Subcutaneous abdominal adipose tissue (tissue), 5 donors: ENCODE results near the gene AAK1.
A peak's percentile ranks its signal among the peaks of the same experiment; 100 is the strongest.

Experiments
- H3K27ac ChIP-seq: one replicate; pipeline ENCODE4 v1.7.0; 2013; ENCODE audit warnings: low read depth, mild to moderate bottlenecking, inconsistent platforms, low read length, moderate library complexity
- H3K27me3 ChIP-seq, 5 donors: one replicate each; pipeline ENCODE4 v1.7.0; 2013; ENCODE audit warnings: low read length in 5 of 5, inconsistent platforms in 1 of 5; ENCODE audit not compliant: control insufficient read depth in 5 of 5, insufficient read depth in 4 of 5
- H3K36me3 ChIP-seq, 5 donors: one replicate each; pipeline ENCODE4 v1.7.0; 2013; ENCODE audit warnings: low read length in 5 of 5; ENCODE audit not compliant: control insufficient read depth in 5 of 5, insufficient read depth in 5 of 5
- H3K4me1 ChIP-seq, 5 donors: one replicate each; pipeline ENCODE4 v1.7.0; 2013; ENCODE audit warnings: low read length in 5 of 5, mild to moderate bottlenecking in 3 of 5, moderate library complexity in 1 of 5; ENCODE audit not compliant: control insufficient read depth in 5 of 5, insufficient read depth in 5 of 5
- H3K4me3 ChIP-seq, 5 donors: one replicate each; pipeline ENCODE4 v1.7.0; 2013; ENCODE audit warnings: low read length in 5 of 5, low read depth in 1 of 5
- H3K9ac ChIP-seq, 5 donors: one replicate each; pipeline ENCODE4 v1.7.0; 2013; ENCODE audit warnings: low read length in 5 of 5, mild to moderate bottlenecking in 4 of 5, moderate library complexity in 3 of 5
- H3K9me3 ChIP-seq, 5 donors: one replicate each; pipeline ENCODE4 v1.7.0; 2013; ENCODE audit warnings: low read length in 5 of 5; ENCODE audit not compliant: control insufficient read depth in 5 of 5
- donor health status: healthy.
- donor health status: healthy.
- donor health status: healthy.
- donor health status: healthy.
- donor health status: healthy.

Gene AAK1

DNA sequence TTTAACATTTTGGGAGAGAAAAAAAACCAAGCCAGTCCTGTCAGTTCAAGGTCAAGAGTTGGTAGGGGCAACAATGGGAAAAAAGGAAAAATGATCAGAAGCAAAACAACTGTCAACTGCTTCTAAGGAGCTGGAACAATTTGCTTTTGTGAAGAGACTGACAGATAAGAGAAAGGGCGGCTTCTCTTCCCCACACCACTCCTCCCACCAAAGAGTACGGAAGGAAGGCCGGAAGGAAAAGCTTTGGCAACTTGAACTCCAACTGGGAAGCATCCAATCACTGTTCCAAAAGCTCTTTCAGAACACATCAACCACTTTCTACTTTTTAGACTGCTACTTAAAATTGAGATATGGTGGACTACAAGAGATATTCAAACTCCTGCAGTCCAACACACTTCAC is 148.5 kb downstream of the AAK1 start:
- Histone ChIP-seq H3K9ac (no peak overlapping the region), H3K4me3 (no peak overlapping the region), H3K4me1 (peaks cover 0 to 31% (median 17%) of the 10 kb centered on the region in 5 donors), H3K27ac (peak overlapping the region; percentile 37), H3K9me3 (no peaks in the 10 kb centered on the region), H3K27me3 (no peaks in the 10 kb centered on the region), H3K36me3 (peaks cover 0 to 35% (median 9%) of the 10 kb centered on the region in 5 donors)

DNA sequence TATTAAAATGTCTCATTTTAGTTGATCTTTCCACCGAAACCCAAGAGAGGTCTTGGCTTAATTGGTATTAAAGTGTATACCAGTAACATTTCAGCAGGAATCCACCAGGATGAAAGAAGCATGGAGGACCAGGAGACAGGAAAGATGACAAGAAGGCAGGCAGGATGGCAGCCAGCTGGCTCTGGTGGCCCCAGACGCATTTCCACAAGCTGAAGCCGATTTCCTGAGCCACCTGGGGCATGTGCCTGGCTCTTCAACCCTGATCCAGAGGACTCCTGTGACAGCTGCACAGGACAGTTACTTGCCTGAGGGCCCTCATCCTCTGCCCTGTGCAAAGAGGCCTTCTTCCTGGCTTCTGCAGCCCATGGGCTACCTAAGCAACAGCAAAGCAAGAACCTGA is 149.4 kb downstream of the AAK1 start:
- H3K27ac ChIP-seq: no peak overlapping the region

GRCh38 chr2:69493268-69493667 is 150.3 kb downstream of the AAK1 start:
- no peaks in the 10 kb centered on the region for H3K9me3 ChIP-seq
- H3K4me3 ChIP-seq: no peak overlapping the region
- no peaks in the 10 kb centered on the region for H3K27me3 ChIP-seq
- H3K27ac ChIP-seq: peak overlapping the region; percentile 38
- no peak overlapping the region for H3K9ac ChIP-seq
- H3K36me3 ChIP-seq: peaks cover 0 to 26% (median 3%) of the 10 kb centered on the region in 5 donors
- peaks cover 0 to 33% (median 27%) of the 10 kb centered on the region in 5 donors for H3K4me1 ChIP-seq

More for the DNA sequence above, 149.4 kb downstream of the AAK1 start:
- H3K27me3 ChIP-seq: no peaks in the 10 kb centered on the region
- H3K4me3 ChIP-seq: no peak overlapping the region
- H3K36me3 ChIP-seq: peaks cover 0 to 35% (median 9%) of the 10 kb centered on the region in 5 donors
- no peak overlapping the region for H3K9ac ChIP-seq
- no peaks in the 10 kb centered on the region for H3K9me3 ChIP-seq
- H3K4me1 ChIP-seq: peaks cover 0 to 36% (median 22%) of the 10 kb centered on the region in 5 donors

DNA sequence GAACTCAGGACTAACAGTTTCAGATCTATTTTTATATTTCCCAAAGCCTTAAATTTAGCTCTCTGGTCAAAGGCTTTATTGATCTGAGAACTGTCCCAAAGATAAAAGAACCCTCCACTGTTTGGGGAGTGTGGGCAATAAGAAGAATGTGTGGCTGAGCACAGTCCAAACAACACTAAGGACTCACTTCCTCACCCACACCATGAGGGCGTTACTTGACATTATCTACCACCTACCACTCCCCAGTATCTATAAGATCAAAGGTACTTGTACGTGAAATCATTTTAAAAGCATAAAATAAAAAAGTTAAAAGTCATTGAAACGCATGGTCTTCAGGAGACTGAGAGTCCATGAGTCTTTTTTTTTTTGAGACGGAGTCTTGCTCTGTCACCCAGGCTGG is 151.7 kb downstream of the AAK1 start:
- no peak overlapping the region for H3K4me3 ChIP-seq
- H3K27ac ChIP-seq: peak overlapping the region; percentile 87
- peaks cover 0 to 27% (median 5%) of the 10 kb centered on the region in 5 donors for H3K36me3 ChIP-seq

DNA sequence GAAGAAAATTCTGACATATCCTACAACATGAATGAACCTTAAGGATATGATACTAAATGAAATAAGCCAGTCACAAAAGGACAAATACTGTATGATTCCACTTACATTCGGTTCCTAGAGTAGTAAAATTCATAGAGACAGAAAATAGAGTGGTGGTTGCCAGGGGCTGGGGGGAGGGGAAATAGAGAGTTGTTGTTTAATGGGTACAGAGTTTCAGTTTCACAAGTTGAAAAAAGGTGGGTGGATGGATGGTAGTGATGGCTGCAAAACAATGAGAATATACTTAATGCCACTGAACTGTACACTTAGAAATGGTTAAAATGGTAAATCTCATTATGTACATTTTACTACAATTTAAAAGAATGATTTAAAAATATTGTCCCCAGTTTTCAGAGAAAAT is 153.1 kb downstream of the AAK1 start:
- Histone ChIP-seq H3K4me1 (peaks cover 2 to 33% (median 27%) of the 10 kb centered on the region in 5 donors), H3K27ac (peak overlapping the region; percentile 87), H3K4me3 (no peak overlapping the region), H3K9ac (peak overlapping the region in 1 of 5 donors; percentile 83), H3K27me3 (no peaks in the 10 kb centered on the region), H3K9me3 (no peaks in the 10 kb centered on the region), H3K36me3 (peaks cover 4 to 22% (median 9%) of the 10 kb centered on the region in 5 donors)

More for the DNA sequence above, 151.7 kb downstream of the AAK1 start:
- H3K4me1 ChIP-seq: peaks cover 0 to 33% (median 27%) of the 10 kb centered on the region in 5 donors
- no peaks in the 10 kb centered on the region for H3K27me3 ChIP-seq
- H3K9me3 ChIP-seq: no peaks in the 10 kb centered on the region
- H3K9ac ChIP-seq: peak overlapping the region in 3 of 5 donors; percentile 34 to 48 (median 38)

- H3K4me1 ChIP-seq: peaks cover 2 to 33% (median 27%) of the 10 kb centered on the region in 5 donors
- no peaks in the 10 kb centered on the region for H3K27me3 ChIP-seq
- H3K9me3 ChIP-seq: no peaks in the 10 kb centered on the region
- H3K27ac ChIP-seq: peak overlapping the region; percentile 87
- peaks cover 4 to 19% (median 9%) of the 10 kb centered on the region in 5 donors for H3K36me3 ChIP-seq
- H3K4me3 ChIP-seq: no peak overlapping the region
- H3K9ac ChIP-seq: peak overlapping the region in 1 of 5 donors; percentile 83
Observed at GRCh38 chr2:69489793-69490192, 153.7 kb downstream of the AAK1 start.

GRCh38 chr2:69483696-69484095 is 159.8 kb downstream of the AAK1 start:
- Histone ChIP-seq H3K9ac (no peak overlapping the region), H3K4me3 (no peak overlapping the region), H3K9me3 (no peaks in the 10 kb centered on the region), H3K36me3 (peaks cover 6 to 18% (median 8%) of the 10 kb centered on the region in 5 donors), H3K27ac (peak overlapping the region; percentile 82), H3K27me3 (no peaks in the 10 kb centered on the region), H3K4me1 (peaks cover 5 to 36% (median 25%) of the 10 kb centered on the region in 5 donors)

DNA sequence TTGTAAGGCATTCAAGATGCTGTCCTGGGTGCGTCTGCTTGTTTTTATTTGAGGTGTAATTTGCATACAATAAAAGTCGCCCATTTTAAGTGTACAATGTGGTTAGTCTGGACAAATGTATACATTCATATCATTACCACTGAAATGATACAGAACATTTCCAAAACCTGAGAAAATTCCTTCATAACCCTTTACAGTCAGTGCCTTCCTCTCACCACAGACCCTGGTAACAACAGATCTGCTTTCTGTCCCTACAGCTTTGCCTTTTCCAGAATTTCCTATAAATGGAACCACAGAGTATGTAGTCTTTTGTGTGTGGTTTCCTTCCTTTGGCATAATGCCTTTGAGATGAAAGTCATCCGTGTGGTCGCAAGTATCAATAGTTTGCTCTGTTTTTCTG is 160.5 kb downstream of the AAK1 start:
- H3K9ac ChIP-seq: no peak overlapping the region
- no peaks in the 10 kb centered on the region for H3K9me3 ChIP-seq
- no peak overlapping the region for H3K4me3 ChIP-seq
- H3K27me3 ChIP-seq: no peaks in the 10 kb centered on the region
- peaks cover 6 to 20% (median 8%) of the 10 kb centered on the region in 5 donors for H3K36me3 ChIP-seq
- H3K27ac ChIP-seq: peak overlapping the region; percentile 82
- peaks cover 5 to 36% (median 25%) of the 10 kb centered on the region in 5 donors for H3K4me1 ChIP-seq

DNA sequence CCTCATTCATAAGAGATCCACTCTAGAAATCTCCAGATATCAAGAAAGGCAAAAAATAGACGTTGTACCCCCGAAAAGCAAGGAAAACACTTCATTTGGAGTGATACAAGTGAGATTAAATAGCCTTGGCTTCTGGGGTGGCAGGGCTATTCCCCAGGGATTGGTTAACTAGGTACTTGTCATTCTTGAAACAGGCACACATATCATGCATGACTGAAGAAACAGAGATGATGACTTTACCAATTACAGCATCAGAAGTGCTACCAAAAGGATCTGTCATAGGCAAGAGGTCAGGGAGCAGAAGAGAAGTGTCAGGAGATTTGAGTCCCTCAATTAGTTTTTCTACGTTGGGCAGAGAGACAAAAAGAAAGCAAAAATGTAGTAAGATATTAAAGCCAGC is 161.1 kb downstream of the AAK1 start:
- peak overlapping the region; percentile 82 for H3K27ac ChIP-seq
- peaks cover 6 to 20% (median 8%) of the 10 kb centered on the region in 5 donors for H3K36me3 ChIP-seq
- no peak overlapping the region for H3K9ac ChIP-seq
- no peak overlapping the region for H3K4me3 ChIP-seq
- no peaks in the 10 kb centered on the region for H3K9me3 ChIP-seq
- peaks cover 5 to 36% (median 25%) of the 10 kb centered on the region in 5 donors for H3K4me1 ChIP-seq
- no peaks in the 10 kb centered on the region for H3K27me3 ChIP-seq

DNA sequence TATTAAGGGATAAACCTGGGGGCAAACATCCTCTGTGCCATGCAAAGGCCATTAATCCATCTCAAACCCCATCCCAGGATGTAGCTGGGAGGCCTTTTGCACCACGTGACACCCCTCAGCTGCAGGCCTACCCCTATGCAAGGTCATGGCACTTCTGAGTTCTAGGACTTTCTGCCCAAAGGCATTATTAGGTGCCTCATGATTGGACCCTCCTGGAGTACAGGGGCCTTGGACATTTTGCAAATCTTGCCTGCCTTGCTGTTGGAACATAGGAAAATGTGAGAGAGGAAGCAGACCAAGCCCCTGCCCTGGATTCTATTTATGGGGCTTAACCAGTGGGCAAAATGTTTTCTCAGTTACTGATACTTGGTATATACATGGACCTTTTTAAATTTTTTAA is 162.1 kb downstream of the AAK1 start:
- Histone ChIP-seq H3K27me3 (no peaks in the 10 kb centered on the region), H3K36me3 (peaks cover 0 to 15% (median 4%) of the 10 kb centered on the region in 5 donors), H3K9ac (no peak overlapping the region)

More for the DNA sequence above, 162.1 kb downstream of the AAK1 start:
- Histone ChIP-seq H3K4me3 (no peak overlapping the region), H3K9me3 (no peaks in the 10 kb centered on the region), H3K27ac (peak overlapping the region; percentile 82), H3K4me1 (peaks cover 4 to 36% (median 25%) of the 10 kb centered on the region in 5 donors)
